ENCODE measurements around the gene KBTBD8.

Gene KBTBD8

DNA sequence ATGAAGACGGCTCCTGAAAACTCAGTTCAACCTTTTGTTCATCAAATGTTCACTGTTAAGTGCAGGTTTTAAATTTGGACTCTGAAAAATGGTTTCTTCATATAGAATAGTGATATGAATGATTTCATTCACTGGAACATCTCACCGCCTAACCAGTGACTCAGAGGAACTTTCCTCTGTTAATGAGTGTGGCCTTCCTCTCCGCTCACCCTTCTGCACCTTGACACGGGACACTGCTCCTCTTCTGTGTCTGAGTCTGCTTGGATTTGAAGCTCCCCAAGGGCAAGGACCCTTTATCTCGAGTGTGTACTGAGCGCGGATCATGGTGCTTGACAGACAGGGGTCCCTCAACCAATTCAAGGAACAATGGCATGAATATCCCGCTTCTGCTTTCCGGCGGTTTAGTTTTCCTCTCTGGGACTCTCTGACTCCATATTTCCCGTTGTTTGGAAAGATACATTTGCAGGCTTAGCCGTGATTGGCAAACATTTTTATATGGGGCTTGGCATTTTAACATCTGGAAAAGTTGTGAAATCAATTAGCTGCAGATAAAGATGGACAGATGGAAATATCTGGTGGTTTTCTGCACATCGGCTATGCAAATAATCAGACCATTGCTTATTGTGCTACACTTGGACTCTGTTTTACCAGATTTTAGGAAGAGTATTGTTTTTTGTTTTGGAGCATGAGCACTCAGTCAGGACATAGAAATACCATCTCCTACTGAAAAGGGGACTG is 20.9 kb downstream of the KBTBD8 start:
- Histone ChIP-seq H3K36me3 (ENCODE audit: control insufficient read depth, insufficient read depth, low read length) (no peaks in the 10 kb centered on the region), H3K9ac (ENCODE audit: low read length) (no peak overlapping the region), H3K27ac (ENCODE audit: low read depth, low read length) (no peak overlapping the region), H3K4me3 (ENCODE audit: low read length) (no peak overlapping the region), H3K27me3 (ENCODE audit: control insufficient read depth, insufficient read depth, low read length) (no peaks in the 10 kb centered on the region), H3K4me1 (ENCODE audit: control insufficient read depth, insufficient read depth, low read length) (no peaks in the 10 kb centered on the region)

DNA sequence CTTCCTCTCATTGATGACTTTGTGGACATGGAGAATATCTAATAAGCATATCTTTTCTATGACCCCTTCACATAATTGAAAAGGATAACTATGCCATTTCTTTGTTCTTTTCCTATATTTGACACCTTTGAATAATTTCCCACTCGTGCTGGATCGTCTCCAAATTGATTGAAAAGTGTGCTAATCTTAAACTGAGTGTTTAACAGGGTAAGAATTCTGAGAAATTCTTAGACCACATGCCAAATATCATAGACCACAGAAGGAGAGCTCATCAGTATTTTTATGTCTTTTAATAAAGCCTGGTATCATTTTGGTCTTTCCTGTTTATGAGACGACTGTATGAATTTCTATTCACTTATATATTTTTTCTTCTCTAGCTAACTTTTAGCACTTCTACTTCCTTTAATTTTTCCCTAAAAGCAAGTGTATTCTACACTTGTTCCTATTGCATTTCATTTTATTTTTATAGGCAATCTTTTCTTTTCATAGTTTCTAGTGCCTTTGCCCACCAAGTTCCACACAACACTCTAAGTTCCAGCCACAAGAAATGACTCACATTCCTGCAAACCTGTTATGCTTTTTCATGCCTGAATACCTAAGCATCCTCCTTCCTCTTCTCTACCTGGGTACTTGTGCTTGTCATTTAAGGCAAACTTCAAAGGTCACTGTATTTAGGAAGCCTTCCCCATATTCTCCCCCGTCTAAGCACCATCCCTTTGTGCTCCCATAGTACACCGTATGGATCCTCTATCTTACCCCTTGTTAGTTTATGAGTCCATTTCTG is 30.1 kb downstream of the KBTBD8 start:
- Histone ChIP-seq H3K27ac (ENCODE audit: low read depth, low read length) (no peak overlapping the region), H3K4me3 (ENCODE audit: low read length) (no peak overlapping the region), H3K9ac (ENCODE audit: low read length) (no peak overlapping the region), H3K27me3 (ENCODE audit: control insufficient read depth, insufficient read depth, low read length) (no peaks in the 10 kb centered on the region), H3K4me1 (ENCODE audit: control insufficient read depth, insufficient read depth, low read length) (no peaks in the 10 kb centered on the region), H3K36me3 (ENCODE audit: control insufficient read depth, insufficient read depth, low read length) (no peaks in the 10 kb centered on the region)

DNA sequence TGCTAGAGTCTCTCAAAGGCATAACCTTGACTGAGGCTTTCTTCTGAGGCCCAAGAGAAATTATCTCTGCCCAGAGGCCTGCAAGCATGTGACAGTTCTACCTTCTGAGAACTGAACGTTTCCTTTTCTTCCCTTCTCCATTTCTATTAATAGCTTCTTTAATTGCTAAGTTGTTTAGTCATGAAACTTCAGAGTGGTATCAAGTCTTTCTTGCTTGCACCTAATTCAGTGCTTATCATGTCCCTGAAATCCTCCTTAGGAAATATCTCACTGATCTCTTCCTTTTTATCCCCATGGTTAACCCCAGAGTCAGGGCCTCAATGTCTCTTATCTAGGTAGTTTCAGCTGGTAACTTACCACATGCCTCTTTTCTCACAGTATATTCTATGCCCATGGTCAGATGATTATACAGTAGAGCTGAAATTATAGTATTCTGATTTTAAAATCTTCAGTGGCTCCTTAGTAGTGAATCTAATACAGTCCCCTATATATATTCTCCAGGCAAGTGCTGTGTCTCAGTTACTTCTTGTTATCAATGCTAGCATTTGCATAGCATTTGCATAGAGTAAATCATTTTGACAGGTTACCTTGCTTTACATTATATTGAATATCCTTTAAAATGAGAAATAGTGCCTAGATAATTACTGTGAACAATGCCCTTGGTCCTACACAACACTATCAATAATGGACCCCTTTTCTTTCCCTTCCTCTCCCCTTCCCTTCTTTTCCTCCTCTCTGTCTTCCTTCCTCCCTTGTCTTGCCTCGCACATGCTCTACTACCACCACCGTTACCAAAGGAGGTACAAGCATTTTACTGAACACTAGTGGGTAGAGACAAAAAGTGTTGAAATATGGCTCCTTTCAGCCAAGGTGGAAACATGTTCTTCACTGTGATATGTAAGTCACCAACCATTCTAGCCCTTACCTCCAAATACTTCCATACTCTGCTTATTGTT is 33.0 kb downstream of the KBTBD8 start:
- Histone ChIP-seq H3K4me1 (ENCODE audit: control insufficient read depth, insufficient read depth, low read length) (no peaks in the 10 kb centered on the region), H3K4me3 (ENCODE audit: low read length) (no peak overlapping the region), H3K36me3 (ENCODE audit: control insufficient read depth, insufficient read depth, low read length) (no peaks in the 10 kb centered on the region), H3K27me3 (ENCODE audit: control insufficient read depth, insufficient read depth, low read length) (no peaks in the 10 kb centered on the region), H3K9ac (ENCODE audit: low read length) (no peak overlapping the region), H3K27ac (ENCODE audit: low read depth, low read length) (no peak overlapping the region)

DNA sequence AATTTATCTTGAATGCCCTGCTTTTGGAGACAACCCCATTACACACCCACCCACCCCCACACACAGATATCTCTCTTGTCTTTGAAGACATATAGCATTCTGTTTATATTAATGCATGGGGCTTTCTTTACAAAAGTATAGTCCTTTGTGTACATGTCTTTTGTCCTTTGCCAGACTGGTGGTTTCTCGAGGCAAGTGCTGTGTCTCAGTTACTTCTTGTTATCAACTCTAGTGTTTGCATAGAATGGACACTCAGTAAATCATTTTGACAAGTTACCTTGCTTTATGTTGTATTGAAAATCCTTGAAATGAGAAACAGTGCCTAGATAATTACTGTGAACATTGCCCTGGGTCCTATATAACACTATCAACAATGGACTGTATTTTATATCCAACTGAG is 33.9 kb downstream of the KBTBD8 start:
- Histone ChIP-seq H3K36me3 (ENCODE audit: control insufficient read depth, insufficient read depth, low read length) (no peaks in the 10 kb centered on the region), H3K27me3 (ENCODE audit: control insufficient read depth, insufficient read depth, low read length) (no peaks in the 10 kb centered on the region), H3K4me3 (ENCODE audit: low read length) (no peak overlapping the region), H3K4me1 (ENCODE audit: control insufficient read depth, insufficient read depth, low read length) (no peaks in the 10 kb centered on the region), H3K27ac (ENCODE audit: low read depth, low read length) (no peak overlapping the region), H3K9ac (ENCODE audit: low read length) (no peak overlapping the region)

- no peaks in the 10 kb centered on the region for H3K36me3 ChIP-seq (ENCODE audit: control insufficient read depth, insufficient read depth, low read length)
- H3K4me1 ChIP-seq (ENCODE audit: control insufficient read depth, insufficient read depth, low read length), result no peaks in the 10 kb centered on the region
- H3K27me3 ChIP-seq (ENCODE audit: control insufficient read depth, insufficient read depth, low read length), result no peaks in the 10 kb centered on the region
- no peak overlapping the region for H3K27ac ChIP-seq (ENCODE audit: low read depth, low read length)
- H3K4me3 ChIP-seq (ENCODE audit: low read length), result no peak overlapping the region
- H3K9ac ChIP-seq (ENCODE audit: low read length), result no peak overlapping the region
Measured at GRCh38 chr3:67033079-67033478, 35.0 kb downstream of the KBTBD8 start.

- H3K4me1 ChIP-seq (ENCODE audit: control insufficient read depth, insufficient read depth, low read length), result no peaks in the 10 kb centered on the region
- H3K9ac ChIP-seq (ENCODE audit: low read length), result no peak overlapping the region
- H3K27ac ChIP-seq (ENCODE audit: low read depth, low read length), result no peak overlapping the region
- no peak overlapping the region for H3K4me3 ChIP-seq (ENCODE audit: low read length)
- H3K36me3 ChIP-seq (ENCODE audit: control insufficient read depth, insufficient read depth, low read length), result no peaks in the 10 kb centered on the region
- no peaks in the 10 kb centered on the region for H3K27me3 ChIP-seq (ENCODE audit: control insufficient read depth, insufficient read depth, low read length)
Measured at GRCh38 chr3:67034371-67034770, 36.3 kb downstream of the KBTBD8 start.

- H3K4me1 ChIP-seq (ENCODE audit: control insufficient read depth, insufficient read depth, low read length), result no peaks in the 10 kb centered on the region
- no peaks in the 10 kb centered on the region for H3K27me3 ChIP-seq (ENCODE audit: control insufficient read depth, insufficient read depth, low read length)
- H3K4me3 ChIP-seq (ENCODE audit: low read length), result no peak overlapping the region
- H3K36me3 ChIP-seq (ENCODE audit: control insufficient read depth, insufficient read depth, low read length), result no peaks in the 10 kb centered on the region
- H3K27ac ChIP-seq (ENCODE audit: low read depth, low read length), result no peak overlapping the region
- H3K9ac ChIP-seq (ENCODE audit: low read length), result no peak overlapping the region
Measured at GRCh38 chr3:67037615-67038014, 39.5 kb downstream of the KBTBD8 start.

GRCh38 chr3:67044295-67044694 is 46.2 kb downstream of the KBTBD8 start:
- no peak overlapping the region for H3K4me3 ChIP-seq (ENCODE audit: low read length)
- H3K27ac ChIP-seq (ENCODE audit: low read depth, low read length), result no peak overlapping the region
- no peaks in the 10 kb centered on the region for H3K36me3 ChIP-seq (ENCODE audit: control insufficient read depth, insufficient read depth, low read length)
- no peaks in the 10 kb centered on the region for H3K4me1 ChIP-seq (ENCODE audit: control insufficient read depth, insufficient read depth, low read length)
- H3K27me3 ChIP-seq (ENCODE audit: control insufficient read depth, insufficient read depth, low read length), result no peaks in the 10 kb centered on the region
- no peak overlapping the region for H3K9ac ChIP-seq (ENCODE audit: low read length)

GRCh38 chr3:67044955-67045354 is 46.8 kb downstream of the KBTBD8 start:
- no peaks in the 10 kb centered on the region for H3K36me3 ChIP-seq (ENCODE audit: control insufficient read depth, insufficient read depth, low read length)

DNA sequence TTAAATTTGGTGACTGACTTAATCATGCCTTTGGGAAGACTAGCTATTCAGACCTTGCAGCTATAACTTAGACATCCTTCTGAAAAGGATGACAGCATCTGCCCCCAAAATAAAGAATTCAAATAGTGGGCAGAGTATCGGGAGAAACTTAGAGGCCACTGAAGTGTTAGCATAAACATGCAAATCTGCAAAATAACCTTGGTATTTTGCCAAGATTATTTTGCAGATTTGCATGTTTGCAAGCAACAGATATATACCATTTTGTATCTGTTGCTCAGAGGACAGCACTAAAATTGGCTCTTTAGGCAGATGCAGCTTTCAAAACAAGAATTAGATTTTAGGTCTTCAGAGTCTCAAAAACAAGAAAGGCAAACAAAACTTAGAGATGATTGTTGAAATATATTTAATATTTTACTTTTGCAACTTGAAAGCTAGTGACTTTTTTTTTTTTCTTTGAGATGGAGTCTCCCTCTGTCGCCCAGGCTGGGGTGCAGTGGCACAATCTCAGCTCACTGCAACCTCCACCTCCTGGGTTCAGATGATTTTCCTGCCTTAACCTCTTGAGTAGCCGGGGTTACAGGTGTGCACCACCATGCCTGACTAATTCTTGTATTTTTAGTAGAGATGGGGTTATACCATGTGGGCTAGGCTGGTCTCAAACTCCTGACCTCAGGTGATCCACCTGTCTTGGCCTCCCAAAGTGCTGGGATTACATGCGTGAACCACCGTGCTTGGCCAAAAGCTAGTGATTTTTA is 47.8 kb downstream of the KBTBD8 start:
- Histone ChIP-seq H3K27me3 (ENCODE audit: control insufficient read depth, insufficient read depth, low read length) (no peaks in the 10 kb centered on the region), H3K9ac (ENCODE audit: low read length) (no peak overlapping the region), H3K4me1 (ENCODE audit: control insufficient read depth, insufficient read depth, low read length) (no peaks in the 10 kb centered on the region), H3K36me3 (ENCODE audit: control insufficient read depth, insufficient read depth, low read length) (no peaks in the 10 kb centered on the region), H3K27ac (ENCODE audit: low read depth, low read length) (no peak overlapping the region), H3K4me3 (ENCODE audit: low read length) (no peak overlapping the region)

More at GRCh38 chr3:67044955-67045354, 46.8 kb downstream of the KBTBD8 start:
- Histone ChIP-seq H3K4me3 (ENCODE audit: low read length) (no peak overlapping the region), H3K27ac (ENCODE audit: low read depth, low read length) (no peak overlapping the region), H3K9ac (ENCODE audit: low read length) (no peak overlapping the region), H3K4me1 (ENCODE audit: control insufficient read depth, insufficient read depth, low read length) (no peaks in the 10 kb centered on the region), H3K27me3 (ENCODE audit: control insufficient read depth, insufficient read depth, low read length) (no peaks in the 10 kb centered on the region)

- Histone ChIP-seq H3K4me1 (ENCODE audit: control insufficient read depth, insufficient read depth, low read length) (no peaks in the 10 kb centered on the region), H3K36me3 (ENCODE audit: control insufficient read depth, insufficient read depth, low read length) (no peaks in the 10 kb centered on the region), H3K27me3 (ENCODE audit: control insufficient read depth, insufficient read depth, low read length) (no peaks in the 10 kb centered on the region)
Measured at GRCh38 chr3:67047051-67047450, 48.9 kb downstream of the KBTBD8 start.

More at GRCh38 chr3:67047051-67047450, 48.9 kb downstream of the KBTBD8 start:
- H3K4me3 ChIP-seq (ENCODE audit: low read length), result no peak overlapping the region
- no peak overlapping the region for H3K9ac ChIP-seq (ENCODE audit: low read length)
- H3K27ac ChIP-seq (ENCODE audit: low read depth, low read length), result no peak overlapping the region
